Activated naive CD4-positive, alpha-beta T cell treated with anti-CD3 and anti-CD28 coated beads, Interleukin-2, amount 50 U/mL, for 72 hours (primary cell): ENCODE data around the gene TOB1. TPM values are rescaled to one million over a fixed set of nuclear protein-coding genes. Genes with fewer than 3 reads are reported as not detected.
"Not testable (repeated sequence)": the region's sequence is repeated elsewhere in the genome, so short reads cannot be mapped to it uniquely, and the experiment has no call there.

Experiments
- ATAC-seq, 2 donors: fragments of 150-1000 bp; cut with Tn5 transposase; 2 replicates each; pipeline ENCODE4 v1.10.0; 2021; ENCODE audit warnings: mild to moderate bottlenecking in 2 of 2, moderate library complexity in 2 of 2
- DNase-seq, 2 donors: peaks; one replicate each; pipeline ENCODE4 v3.0.0; 2021 to 2022; ENCODE audit warnings: low spot score in 2 of 2
- H3K27ac Mint-ChIP-seq, 2 donors: one replicate each; pipeline ENCODE4 v1.8.0; 2022; ENCODE audit warnings: mild to moderate bottlenecking in 2 of 2, mixed read lengths in 2 of 2
- H3K36me3 Mint-ChIP-seq, 2 donors: one replicate each; pipeline ENCODE4 v1.8.0; 2022; ENCODE audit warnings: mixed read lengths in 2 of 2
- H3K9me3 Mint-ChIP-seq, 2 donors: one replicate each; pipeline ENCODE4 v1.8.0; 2022; ENCODE audit warnings: mixed read lengths in 2 of 2
- total RNA-seq, 2 donors: library from RNA; stranded (reverse); gene quantifications; one replicate each; pipeline ENCODE4 v1.2.3, GENCODE V29; 2022

TOB1 gene
- total RNA-seq, 2 donors from 2014 or later = 25.7 to 85.5 TPM

DNA sequence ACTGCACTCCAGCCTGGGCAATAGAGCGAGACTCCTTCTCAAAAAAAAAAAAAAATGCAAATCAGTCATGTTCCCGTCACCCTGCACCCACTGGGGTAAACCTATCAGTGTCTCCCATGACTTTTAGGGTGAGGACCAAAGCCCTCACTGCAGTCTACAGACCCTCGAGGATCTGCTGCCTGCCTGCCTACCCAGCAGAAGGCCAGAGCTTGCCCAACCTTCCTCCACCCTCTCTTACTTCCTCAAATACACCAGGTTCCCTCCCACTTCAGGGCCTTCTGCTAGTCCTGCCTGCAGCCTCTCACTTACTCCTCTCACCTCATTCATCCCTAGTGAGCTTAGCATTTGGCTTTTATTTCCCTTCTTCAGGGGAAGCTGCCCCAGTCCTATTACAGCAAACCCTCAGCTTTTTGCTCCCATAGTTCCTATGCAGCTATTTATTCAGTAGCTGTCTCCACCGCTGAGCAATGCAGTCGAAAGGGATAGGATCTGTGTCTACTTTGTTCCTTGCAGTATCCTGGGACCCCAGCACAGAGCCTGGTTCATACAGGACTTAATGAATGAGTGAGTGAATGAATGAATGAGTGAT is 17.8 kb upstream of the TOB1 start:
- DNase-seq (no peak), ATAC-seq (no peak)
- Mint-ChIP-seq H3K27ac (peak overlapping the region in 1 of 2 donors; percentile 6), H3K36me3 (no peaks in the 10 kb centered on the region), H3K9me3 (no peaks in the 10 kb centered on the region)

- H3K9me3 Mint-ChIP-seq = no peaks in the 10 kb centered on the region
- ATAC-seq = no peak
- no peak for DNase-seq
Measured at GRCh38 chr17:50882851-50883250, 16.7 kb upstream of the TOB1 start.

GRCh38 chr17:50881182-50881581 is 15.0 kb upstream of the TOB1 start:
- Mint-ChIP-seq H3K27ac (no peak overlapping the region), H3K9me3 (no peaks in the 10 kb centered on the region), H3K36me3 (no peaks in the 10 kb centered on the region)
- ATAC-seq (no peak), DNase-seq (no peak)

More at GRCh38 chr17:50882851-50883250, 16.7 kb upstream of the TOB1 start:
- no peak overlapping the region for H3K27ac Mint-ChIP-seq
- H3K36me3 Mint-ChIP-seq = no peaks in the 10 kb centered on the region

DNA sequence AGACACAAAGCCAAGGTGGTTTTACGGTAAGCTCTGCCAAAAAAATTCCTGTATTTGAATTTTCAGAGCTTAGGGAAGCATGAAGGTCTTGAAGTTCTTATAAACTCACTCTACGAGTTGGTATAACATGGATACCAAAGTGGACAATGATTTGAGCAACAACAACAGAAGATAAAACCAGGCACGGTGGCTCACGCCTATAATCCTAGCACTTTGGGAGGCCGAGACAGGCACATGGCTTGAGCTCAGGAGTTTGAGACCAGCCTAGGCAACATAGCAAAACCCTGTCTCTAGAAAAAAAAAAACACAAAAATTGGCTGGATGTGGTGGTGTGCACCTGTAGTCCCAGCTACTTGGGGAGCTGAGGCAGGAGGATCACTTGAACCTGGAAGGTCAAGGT is 12.9 kb upstream of the TOB1 start:
- no peak for DNase-seq
- ATAC-seq = no peak
- no peak overlapping the region for H3K27ac Mint-ChIP-seq
- no peaks in the 10 kb centered on the region for H3K36me3 Mint-ChIP-seq
- H3K9me3 Mint-ChIP-seq = no peaks in the 10 kb centered on the region

DNA sequence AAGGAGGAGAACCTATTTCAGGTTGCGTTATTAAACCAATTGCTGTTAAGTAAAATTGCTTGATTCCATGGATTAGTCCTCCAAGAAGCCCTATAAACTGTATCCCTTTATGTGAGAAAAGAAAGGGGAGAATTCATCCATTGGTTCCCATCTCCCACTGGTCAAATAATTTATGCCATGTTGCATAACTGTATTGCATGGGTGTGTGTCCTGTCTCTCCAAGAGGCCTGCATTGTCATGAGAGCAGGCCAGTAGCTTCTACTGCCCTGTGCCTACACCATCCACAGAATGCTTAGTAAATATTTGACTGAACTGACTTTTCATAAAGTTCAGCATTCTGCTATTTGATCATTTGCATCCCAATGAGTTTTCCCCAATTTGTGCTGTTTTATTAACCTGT is 11.7 kb upstream of the TOB1 start:
- Mint-ChIP-seq H3K36me3 (no peaks in the 10 kb centered on the region), H3K27ac (no peak overlapping the region), H3K9me3 (no peaks in the 10 kb centered on the region)
- DNase-seq (no peak), ATAC-seq (no peak)

GRCh38 chr17:50877042-50877441 is 10.9 kb upstream of the TOB1 start:
- H3K27ac Mint-ChIP-seq, DNase-seq, H3K36me3 Mint-ChIP-seq, ATAC-seq, H3K9me3 Mint-ChIP-seq: not testable (repeated sequence)

- no peak for ATAC-seq
- DNase-seq = no peak
- H3K9me3 Mint-ChIP-seq = no peaks in the 10 kb centered on the region
- H3K36me3 Mint-ChIP-seq = no peaks in the 10 kb centered on the region
- H3K27ac Mint-ChIP-seq = no peak overlapping the region
Measured at GRCh38 chr17:50875074-50875473, 8.9 kb upstream of the TOB1 start.

GRCh38 chr17:50872710-50873424 is 6.7 kb upstream of the TOB1 start:
- ATAC-seq = peak; percentile 76 to 87
- Mint-ChIP-seq H3K9me3 (no peaks in the 10 kb centered on the region), H3K36me3 (no peaks in the 10 kb centered on the region), H3K27ac (peak overlapping the region in 1 of 2 donors; percentile 81)
- DNase-seq = peak in 1 of 2 donors; percentile 66

GRCh38 chr17:50871898-50872297 is 5.7 kb upstream of the TOB1 start:
- DNase-seq (no peak), ATAC-seq (no peak)
- no peak overlapping the region for H3K27ac Mint-ChIP-seq
- H3K36me3 Mint-ChIP-seq = no peaks in the 10 kb centered on the region
- H3K9me3 Mint-ChIP-seq = no peaks in the 10 kb centered on the region

DNA sequence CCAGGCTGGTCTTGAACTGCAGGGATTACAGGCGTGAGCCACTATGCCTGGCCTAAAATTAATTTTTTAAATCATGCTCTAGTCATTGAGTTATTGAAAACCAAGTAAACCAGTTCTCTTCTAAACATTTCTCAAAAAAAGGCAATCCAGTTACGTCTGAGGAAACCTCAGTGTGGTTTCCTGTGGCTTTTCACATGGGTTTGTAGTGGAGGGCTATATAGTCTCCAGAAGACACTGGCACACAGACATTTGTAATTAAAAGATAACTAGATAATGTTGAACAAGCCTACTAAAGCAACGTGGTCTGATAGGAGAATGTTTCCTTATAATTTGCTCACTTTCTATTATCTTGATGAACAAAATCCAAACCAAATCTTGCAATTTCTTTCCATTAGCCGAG is 5.2 kb upstream of the TOB1 start:
- H3K9me3 Mint-ChIP-seq = no peaks in the 10 kb centered on the region

GRCh38 chr17:50868602-50869001 is 2.4 kb upstream of the TOB1 start:
- H3K36me3 Mint-ChIP-seq = peaks cover 6 to 10% of the 10 kb centered on the region in 2 donors
- peak overlapping the region in 1 of 2 donors; percentile 92 for H3K27ac Mint-ChIP-seq
- DNase-seq = no peak
- no peak for ATAC-seq
- H3K9me3 Mint-ChIP-seq = no peaks in the 10 kb centered on the region

More for the DNA sequence above, 5.2 kb upstream of the TOB1 start:
- no peak for ATAC-seq
- Mint-ChIP-seq H3K36me3 (no peaks in the 10 kb centered on the region), H3K27ac (no peak overlapping the region)
- DNase-seq = peak in 1 of 2 donors; percentile 17

DNA sequence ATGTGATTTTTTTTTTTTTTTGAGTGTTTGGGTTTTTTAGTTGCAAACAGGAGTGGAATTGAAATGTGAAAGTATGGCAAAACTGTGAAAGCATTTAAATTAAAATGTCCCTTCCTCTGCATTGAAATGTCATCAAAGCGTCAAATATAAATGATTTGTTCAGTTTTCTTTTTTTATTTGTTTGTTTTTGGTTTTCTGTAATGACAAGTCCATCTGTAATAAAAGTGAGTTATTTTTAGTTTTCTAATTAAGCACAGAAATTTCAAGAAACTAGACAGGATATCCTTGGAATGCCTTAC is 1.9 kb upstream of the TOB1 start:
- no peaks in the 10 kb centered on the region for H3K9me3 Mint-ChIP-seq
- no peak for ATAC-seq
- H3K36me3 Mint-ChIP-seq = peaks cover 9 to 10% of the 10 kb centered on the region in 2 donors
- peak overlapping the region; percentile 92 to 94 for H3K27ac Mint-ChIP-seq
- DNase-seq = no peak

DNA sequence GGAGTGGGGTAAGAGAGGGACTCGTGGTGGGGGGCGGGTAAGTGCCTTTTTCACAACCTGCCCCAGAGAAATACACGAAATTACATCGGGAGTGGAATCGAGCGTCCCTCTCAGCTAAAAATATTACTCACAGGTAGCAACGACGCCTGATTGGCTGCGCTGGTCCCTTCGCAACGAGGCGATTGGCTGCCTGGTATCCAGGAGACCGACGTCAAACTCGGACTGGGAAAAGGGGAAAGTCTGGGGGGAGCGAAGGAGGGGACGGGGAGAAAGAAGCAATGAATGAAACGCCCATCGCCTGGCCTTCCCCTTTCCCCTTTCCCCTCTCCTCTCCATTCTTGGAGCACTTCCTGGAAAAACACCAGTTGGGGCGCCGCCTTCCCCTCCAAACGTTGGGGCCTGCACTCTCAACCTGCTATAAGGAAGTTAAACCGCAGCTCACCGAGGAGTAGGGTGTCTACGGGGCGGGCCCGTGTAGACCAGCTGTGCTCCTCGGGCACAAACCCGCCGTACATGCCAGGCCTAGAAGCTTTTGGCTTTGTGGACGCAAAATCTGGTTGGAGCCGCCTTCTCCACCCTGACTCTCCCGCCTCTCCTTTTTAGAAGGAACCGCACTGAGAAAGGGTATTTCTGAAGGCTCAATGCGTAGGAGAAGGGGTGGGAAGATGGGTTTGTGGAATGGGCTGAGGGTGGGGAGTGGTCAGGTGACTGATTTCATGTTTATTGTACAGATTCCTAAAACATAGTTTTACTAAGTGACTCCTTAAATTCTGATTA is 1.4 kb upstream of the TOB1 start:
- Mint-ChIP-seq H3K36me3 (peaks cover 10 to 13% of the 10 kb centered on the region in 2 donors), H3K27ac (peak overlapping the region; percentile 92 to 94), H3K9me3 (no peaks in the 10 kb centered on the region)
- peak; percentile 47 to 59 for ATAC-seq
- DNase-seq = peak; percentile 75 to 92

GRCh38 chr17:50866950-50867362 is 802 bp upstream of the TOB1 start:
- ATAC-seq (peak; percentile 14 to 27), DNase-seq (peak; percentile 63 to 75)
- Mint-ChIP-seq H3K27ac (peak overlapping the region; percentile 92 to 94), H3K36me3 (peaks cover 10 to 14% of the 10 kb centered on the region in 2 donors), H3K9me3 (no peaks in the 10 kb centered on the region)

DNA sequence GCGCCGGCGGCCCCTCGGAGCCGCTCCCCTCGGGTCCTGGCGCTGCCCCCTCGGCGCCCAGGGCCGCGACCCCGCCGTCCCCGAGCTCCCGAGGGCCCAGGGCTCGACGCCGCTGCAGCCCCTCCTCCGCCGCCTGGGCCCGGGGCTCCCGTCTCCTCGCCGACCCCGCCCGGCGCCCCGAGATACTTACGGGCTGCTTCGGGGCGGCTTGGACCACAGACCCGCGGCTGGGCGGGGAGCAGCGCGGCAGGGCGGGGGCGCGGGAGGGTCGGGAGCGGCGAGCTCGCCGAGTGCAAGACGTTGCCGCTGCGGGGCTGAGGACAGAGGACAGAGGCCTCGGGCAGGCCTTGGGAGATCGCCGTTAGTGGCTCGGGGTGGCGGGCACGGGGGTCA is 290 bp downstream of the TOB1 start:
- ATAC-seq = no peak

GRCh38 chr17:50865060-50865867 is 890 bp downstream of the TOB1 start:
- peak in 1 of 2 donors; percentile 1 for ATAC-seq
- peak; percentile 44 to 70 for DNase-seq
- no peaks in the 10 kb centered on the region for H3K9me3 Mint-ChIP-seq
- H3K36me3 Mint-ChIP-seq = peaks cover 10 to 21% of the 10 kb centered on the region in 2 donors
- peak overlapping the region; percentile 94 to 98 for H3K27ac Mint-ChIP-seq

More for the DNA sequence above, 290 bp downstream of the TOB1 start:
- H3K27ac Mint-ChIP-seq = peak overlapping the region in 1 of 2 donors; percentile 92
- DNase-seq = no peak
- no peaks in the 10 kb centered on the region for H3K9me3 Mint-ChIP-seq
- peaks cover 10 to 21% of the 10 kb centered on the region in 2 donors for H3K36me3 Mint-ChIP-seq

GRCh38 chr17:50864747-50865059 is 1.5 kb downstream of the TOB1 start:
- H3K27ac Mint-ChIP-seq = peak overlapping the region; percentile 94 to 98
- ATAC-seq = no peak
- H3K9me3 Mint-ChIP-seq = no peaks in the 10 kb centered on the region
- H3K36me3 Mint-ChIP-seq = peaks cover 10 to 21% of the 10 kb centered on the region in 2 donors
- DNase-seq = no peak
